GM19397 (cell line): ENCODE measurements around the gene SF3A1.

Experiments
- ATAC-seq: cut with Tn5 transposase; IDR thresholded peaks from one replicate; pipeline ENCODE4 v1.9.1; 2021; ENCODE audit warnings: mild to moderate bottlenecking, moderate library complexity; ENCODE audit not compliant: unreplicated experiment

SF3A1 gene

DNA sequence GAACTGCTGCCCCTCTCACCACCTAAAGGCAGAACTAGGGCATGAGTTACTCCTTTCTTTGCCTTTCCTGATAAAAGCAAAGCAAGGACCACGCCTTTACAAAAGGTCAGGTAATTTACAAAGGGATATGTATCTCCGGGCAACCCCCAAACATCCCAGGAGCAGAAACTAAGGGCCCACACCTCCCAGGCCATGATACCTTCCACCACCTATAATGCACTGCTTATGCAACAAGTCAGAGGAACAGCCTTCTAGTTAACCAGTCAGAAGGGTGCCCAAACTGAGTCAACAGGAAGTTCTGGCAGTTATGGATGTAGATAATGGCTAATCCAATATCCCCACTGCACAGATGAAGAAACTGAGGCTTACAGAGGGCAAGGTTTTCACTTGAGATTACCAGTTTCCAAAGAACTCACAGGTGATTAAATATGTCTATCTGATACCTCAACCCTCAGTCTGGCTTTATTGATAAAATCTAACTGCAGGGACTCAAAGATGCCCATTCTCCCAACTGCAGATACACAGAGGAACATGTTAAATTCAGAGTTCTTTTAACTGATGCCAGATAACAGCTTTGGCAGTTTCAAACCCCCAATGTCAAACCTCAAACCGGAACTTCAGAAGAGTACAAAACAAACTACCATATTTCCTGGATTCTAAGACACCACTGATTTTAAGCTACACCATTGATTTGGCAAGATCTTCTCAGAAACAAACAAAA is 50.6 kb downstream of the SF3A1 start:
- ATAC-seq, result no peak

DNA sequence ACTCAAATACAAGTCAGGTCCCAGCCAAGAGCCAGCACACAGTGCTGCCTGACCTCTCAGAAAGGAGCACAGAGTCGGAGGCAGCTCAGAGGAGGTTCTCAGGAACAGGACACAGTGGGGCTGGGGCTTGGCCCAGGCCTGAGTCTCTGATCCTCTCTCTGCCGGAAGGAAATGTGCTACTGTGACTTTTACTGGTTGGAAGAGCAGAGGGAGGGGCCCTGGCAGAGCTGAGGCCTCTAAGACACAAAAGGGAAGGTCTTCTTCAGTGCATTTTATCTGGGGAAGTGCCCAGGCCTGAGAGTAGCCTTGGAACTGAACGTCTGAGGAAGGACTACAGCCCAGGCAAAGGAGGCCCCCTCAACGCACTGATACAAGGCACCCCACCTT is 51.2 kb downstream of the SF3A1 start:
- ATAC-seq, result no peak

DNA sequence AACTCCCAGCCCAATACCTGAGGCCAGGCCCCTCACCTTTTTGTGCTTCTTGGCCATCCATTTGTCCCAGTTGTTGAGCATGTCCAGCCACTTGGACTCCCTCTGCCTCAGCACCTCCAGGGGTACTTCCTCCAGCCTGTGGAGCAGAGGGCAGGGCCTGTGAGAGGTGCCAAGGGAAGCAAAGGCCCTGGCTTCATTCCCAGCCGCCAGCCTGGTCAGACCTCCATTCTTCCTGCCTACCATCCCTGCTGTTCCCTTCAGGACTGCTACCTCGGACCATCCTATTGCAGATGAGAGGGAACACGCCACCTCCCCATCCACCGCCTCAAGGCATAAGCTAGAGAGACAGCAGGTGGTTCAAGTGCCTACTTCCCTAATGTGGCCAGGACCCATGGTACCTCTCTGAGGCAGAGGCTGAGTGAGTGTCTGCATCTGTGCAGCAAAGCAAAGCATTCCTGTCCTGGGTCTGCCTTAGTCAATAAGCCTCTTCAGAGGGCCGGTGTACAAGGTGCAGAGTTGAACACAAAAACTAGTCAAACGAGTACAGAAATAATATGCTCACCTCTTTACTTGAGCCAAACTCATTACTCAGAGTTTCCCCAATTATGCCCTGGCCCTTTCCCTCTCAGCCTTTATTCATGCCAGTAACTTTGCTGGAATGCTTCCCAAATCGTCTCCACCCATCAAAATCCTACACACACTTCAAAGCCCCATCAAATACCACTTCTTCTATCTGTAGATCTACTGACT is 52.0 kb downstream of the SF3A1 start:
- no peak for ATAC-seq

DNA sequence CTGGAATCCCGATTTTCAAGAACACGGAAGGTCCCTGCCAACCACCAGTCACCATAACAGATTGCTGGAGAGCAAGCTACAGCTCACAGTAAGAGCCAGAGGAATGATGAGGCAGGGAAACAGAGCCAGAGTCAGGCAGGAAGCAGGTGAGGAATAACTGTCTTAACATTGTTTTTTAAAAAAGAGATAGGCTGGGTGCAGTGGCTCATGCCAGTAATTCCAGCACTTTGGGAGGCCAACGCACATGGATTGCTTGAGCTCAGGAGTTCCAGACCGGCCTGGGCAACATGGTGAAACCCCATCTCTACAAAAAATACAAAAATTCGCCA is 53.9 kb downstream of the SF3A1 start:
- no peak for ATAC-seq

DNA sequence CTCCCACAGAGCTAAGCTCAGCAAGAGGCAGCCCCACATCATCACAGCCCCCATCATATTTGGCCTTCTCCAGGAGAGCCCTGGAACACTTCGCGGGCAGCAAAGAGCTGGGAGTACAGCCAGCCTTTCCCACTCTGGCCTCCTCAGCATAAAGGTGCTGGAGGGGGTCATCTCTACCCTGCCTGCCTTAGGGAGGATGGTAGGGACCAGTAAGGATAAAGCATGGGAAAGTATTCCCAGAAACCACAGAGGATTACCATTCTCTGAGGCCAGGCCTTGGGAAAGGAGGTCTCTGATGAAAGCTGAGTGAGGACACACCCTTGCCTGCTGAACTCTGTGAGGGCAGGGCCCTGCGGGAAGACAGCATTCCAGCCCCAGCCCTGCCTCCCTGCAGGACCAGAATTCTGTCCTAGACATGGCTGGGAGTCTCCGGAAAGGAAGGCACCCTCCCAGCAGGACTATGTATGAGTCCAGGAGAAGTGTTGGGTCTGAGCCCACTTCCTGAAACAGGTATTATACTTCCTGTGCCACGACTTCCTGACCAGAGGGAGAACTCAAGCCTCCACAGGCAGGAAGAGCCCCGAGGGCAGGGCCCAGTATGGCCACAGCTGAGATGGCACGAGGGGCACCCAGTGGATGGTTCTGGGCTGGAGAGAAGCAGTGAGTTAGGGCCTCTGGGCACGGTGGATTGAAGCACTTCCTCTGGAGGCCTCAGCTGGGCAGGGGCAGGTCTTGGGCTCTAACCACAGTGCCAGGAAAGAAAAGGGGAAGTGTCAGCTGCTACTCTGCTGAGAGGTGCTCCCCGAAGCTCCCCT is 54.5 kb downstream of the SF3A1 start:
- no peak for ATAC-seq

DNA sequence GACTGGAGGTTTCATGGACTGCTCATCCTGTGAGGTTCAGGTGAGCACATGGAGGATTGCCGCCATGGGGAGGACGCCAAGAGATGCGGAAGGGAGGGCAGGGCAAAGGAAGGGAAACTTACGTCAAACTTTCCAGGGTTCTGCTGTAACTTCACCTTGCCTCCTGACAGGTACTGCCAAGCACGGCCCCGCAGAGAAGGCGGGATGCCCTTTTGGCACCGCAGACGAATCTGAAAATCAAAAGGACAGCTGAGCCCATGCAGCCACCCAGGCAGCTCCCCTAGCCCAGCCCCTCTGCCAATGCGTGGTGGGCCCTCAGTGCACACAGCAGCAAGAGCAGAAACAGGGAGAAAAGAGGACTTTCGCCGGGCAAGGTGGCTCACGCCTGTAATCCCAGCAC is 57.4 kb downstream of the SF3A1 start:
- ATAC-seq, result no peak

DNA sequence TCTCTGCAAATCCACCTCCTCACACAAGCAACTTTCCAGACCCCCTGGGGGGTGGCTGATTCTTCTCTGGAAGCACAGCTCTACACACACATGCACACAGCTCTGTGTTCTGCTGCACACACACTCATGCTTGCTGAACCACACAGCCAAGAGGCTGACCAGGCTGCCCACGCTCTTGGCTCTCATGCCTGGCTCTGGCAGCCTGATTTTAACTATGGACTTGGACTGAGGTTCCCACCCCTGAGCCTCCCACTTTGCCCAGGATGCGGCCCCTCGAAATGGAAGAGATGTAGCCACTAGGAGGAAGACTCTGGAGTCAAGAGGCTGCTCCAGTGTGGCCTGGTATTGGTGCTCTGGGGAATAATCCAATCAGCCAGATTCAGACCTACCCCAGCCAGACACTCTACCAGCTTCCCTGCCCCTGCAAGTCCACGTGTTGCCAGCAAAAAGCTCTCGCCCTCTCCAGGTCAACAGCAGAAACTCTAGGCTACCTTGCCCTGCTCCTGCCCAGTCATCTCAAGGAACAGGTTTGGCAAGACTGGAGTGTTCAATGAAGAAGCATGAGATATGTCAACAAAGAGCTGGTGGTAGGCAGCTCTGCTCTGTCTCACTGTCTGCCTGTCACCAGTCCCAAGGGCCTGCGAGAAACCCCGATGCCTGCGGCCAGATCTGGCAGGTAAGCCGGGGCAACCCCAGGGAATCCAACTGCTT is 58.5 kb downstream of the SF3A1 start:
- ATAC-seq, result no peak

DNA sequence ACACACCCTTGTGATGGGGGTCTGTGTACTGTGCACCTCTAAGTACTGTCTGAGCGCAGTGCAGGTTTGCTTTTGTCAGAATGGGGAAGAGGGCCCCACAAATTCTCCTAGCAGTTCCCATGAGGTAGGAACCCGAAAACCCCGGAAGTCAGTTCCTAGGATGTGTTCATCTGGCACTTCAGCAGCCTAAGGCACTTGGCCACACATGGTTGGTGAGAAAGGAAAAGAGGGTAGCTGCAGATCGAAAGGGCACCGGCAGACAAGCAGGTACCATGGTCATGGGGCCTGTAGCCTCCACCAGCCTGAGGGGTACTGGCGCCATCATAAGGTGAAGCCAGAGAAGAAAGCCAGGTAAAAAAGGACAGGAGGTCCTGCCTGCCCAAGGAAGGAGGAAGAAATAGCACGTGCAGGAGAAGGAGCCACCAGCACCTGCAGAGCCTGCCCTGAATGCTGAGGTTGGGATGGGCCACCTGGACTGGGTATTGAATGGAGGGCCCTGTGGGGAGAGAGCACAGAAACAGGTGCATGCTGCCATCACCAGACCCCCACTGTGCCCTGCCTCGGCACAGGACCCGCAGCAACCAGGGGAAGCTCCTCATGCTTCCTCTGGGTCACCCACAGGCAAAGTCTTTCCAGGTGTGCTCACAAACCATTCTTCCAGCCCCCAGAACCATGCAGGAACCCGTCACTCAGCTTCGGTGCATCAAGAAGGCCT is 59.3 kb downstream of the SF3A1 start:
- ATAC-seq, result no peak

DNA sequence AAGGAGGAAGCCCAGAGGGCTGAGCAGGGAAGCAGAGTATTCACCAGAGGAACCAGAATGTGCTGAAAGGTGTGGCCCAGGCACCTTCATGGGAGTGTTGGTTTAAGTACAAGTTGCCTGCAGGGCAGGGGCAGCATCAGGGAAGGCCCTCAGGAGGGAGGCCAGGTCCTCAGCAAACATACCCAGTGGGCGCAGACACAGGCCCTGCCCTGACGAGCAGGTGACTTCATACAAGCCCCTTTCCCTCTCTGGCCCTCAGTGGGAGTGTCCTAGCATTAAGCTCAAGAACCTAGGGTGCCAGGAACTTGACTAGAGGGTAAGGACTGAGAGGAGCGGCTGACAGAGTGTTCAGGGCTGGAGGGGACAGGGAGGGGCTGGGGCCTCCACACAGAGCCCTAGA is 59.9 kb downstream of the SF3A1 start:
- ATAC-seq, result no peak

DNA sequence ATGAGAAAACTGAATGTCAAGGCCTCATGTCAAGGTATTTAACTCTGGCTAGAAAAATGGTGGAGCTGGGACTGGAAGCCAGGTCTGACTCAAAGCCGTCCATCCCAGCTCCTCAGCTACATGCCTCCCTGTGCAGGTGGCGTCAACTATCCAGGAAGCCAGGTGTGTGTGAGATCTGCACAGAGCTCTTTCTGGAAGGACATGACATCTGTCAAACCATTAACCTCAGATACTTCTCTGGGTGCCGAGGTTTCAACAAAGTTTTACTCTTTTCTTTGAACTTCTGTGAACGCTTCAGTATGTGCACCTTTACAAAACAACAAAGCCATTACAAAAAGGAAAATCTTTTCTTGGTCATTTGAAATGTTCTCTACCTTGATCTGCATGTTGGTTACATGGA is 60.4 kb downstream of the SF3A1 start:
- no peak for ATAC-seq

DNA sequence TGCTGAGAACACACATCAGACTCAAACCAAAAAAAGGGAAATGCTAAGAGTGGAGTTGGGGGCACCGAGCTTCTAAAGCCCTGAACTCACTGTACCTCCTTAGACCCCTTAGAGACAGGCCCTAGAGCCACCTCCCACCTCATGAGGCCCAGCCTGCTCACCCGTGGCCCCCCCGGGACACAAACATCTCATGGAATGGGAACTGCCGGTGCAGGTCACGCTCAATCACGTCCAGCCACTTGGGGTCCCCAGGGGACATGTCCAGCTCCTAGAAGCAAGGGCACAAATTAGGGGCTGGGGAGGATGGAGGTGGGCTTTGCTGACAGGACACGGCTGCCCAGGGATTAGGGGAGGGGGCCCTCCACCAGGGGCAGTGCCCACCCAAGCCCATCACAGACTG is 61.1 kb downstream of the SF3A1 start:
- no peak for ATAC-seq

DNA sequence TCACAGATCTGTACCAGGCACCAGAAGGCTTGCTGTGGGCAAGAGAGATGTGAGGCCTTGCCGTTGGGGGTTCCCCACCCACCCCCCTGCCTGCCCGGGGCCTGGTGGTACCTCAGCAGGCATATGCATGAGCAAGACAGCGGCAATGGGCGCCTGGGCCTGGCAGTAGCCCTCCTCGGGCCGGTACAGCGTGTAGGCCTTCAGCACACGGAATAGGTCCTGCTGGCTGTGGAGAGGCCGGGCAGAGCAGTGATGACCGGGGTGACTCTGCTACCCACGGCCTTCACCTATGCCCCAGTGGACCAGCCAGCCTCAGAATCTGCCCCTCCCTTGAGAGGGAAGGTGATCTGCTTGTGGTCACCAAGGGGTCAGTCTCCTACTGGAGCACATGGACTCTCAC is 61.9 kb downstream of the SF3A1 start:
- ATAC-seq, result no peak

DNA sequence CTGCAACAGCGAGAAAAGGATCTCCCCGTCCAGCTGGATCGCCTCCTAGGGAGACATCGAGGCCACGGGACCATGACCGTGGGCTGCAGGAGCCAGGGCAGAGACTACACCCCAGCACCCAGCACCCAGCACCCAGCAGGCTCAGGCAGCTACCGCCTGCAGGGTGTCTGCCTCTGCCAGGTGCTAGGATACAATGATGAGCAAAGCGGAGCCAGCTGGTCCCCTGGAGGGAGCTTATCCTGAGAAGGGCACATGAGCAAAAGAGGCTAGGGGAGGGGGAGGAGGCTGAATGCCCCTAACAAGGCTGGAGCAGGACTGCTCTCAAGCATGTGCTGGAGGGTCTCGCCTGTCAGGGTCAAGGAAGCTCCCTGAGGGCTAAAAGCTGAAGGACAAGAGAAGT is 62.6 kb downstream of the SF3A1 start:
- ATAC-seq, result no peak

DNA sequence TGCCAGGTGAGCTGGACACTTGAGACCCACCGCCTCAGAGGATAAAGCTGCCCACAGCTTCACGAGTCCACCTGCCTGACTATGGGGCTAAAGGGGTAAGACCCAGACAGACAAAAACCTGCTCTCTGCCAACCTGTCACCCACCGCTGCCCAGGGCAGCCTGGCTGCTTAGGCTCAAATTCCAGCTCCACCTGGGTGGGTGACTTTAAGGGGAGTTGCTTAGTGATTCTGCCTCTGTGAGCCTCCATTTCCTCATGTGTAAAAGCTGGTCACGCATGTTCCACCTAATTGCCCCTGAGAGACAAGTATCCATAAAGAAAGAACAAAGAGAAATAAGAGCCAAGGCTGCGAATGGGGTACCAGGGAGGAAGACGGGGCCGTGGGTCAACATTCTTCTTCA is 63.7 kb downstream of the SF3A1 start:
- no peak for ATAC-seq

DNA sequence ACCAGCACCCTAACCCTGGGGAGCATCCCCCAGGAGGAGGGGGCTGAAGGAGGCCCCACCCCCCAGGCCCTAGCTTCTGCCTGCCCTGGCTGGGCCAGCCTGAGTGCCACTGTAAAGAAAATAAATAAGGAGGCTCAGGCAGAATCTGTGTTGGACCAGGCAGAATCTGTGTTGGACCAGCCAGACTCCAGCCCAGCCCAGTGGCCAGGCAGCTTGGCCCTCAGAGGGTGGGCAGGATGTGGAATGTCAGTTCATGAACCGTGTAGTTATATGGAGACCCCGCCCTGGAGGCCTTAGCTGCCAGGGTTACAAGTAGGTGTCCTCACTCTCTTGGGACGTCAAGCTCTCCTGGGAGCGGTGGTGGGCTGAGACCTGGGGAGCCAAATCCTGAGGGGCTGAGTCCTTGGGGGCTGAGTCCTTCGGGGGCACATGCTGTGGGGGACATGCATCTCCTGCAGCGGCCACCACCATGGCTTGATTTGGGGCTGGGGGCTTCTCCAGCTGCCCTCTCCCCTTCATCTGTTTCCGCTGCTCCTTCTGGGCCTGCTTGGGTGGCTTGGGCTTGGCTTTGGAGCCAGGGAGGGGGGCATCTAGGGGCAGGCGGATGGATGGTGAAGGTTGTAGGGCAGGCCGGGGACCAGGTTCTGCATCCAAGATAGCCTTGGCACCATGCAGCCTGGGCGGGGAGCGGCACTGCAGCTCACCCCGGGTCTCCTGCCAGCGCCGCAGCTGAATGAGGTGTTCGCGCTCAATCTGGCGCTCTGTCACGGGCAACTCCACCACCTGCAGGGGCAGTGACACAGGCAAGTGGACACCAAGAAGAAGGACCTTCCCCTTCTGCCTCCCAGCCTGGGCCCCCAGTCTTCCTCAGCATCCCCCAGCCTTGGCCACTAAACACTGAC is 64.4 kb downstream of the SF3A1 start:
- no peak for ATAC-seq

DNA sequence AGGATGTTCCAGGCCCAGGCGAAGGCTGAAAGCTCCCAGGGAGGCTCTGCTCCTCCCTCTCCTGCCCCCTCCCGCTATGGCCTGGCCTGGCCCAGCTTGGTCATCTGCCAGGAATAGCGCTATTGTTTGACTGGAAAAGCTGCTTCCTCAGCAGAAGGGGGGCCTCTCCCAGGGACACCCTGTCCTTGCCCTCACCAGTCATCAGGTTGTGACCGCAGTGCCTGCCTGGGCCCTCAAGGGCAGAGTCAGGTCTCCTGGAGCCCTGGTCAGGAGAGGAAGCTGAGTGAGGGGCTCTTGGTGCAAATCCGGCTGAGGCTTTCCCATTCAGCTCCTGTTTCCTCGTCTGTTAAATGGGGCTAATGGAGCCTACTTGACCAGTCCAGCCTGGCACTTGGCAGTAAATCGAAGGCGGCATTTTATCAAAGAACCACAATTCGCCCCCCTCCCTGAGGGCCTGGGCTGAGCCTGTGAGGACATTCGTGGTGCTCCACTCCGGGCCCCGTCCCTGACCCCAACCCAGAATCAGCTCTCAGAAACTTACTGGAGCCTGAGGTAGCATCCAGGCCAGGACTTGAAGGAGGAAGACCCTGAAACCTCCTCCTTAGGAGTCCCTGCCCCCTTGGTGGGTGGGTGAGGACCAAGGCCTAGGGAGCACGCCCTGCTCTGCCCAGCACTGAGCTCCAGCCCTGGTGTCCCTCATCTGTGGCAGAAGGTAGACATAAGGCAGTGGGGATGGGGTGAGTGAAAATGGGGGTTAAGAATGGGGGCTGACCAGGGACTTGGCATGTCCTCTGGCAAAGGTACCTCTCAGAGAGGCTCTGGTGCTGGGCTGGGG is 65.4 kb downstream of the SF3A1 start:
- no peak for ATAC-seq

DNA sequence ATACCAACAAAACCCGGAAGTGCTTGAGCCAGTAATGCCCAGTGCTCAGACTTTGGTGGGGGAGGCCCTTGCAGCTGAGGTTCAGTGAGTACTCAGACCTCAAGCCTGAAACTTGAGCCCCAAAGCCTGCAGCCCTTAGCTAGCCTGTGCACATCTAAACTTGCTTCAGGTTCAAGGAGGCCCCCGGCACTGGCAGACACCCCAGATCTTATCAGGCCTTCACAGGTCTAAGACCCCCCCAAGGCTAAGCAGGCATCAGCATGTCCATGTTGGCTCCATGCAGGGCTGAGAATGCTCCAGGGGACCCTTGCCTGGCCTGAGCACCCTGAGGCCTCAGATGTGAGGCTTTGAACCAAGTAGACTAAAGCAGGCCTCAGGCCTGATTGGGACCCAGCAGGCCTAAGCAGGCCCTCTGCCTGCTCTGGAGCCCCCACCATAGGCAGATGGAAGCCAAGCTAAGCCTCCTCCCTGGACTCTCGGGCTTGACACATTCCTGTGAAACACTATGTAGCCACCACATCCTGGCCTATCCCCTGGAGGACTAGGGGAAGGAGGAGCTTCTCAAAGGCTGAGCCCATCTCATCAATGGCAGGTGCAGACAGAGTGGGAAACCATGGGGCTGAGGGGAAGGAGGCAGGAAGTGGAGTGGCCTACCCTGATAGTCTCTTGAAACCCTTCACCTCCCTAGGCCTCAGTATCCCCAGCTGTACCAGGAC is 66.2 kb downstream of the SF3A1 start:
- no peak for ATAC-seq

DNA sequence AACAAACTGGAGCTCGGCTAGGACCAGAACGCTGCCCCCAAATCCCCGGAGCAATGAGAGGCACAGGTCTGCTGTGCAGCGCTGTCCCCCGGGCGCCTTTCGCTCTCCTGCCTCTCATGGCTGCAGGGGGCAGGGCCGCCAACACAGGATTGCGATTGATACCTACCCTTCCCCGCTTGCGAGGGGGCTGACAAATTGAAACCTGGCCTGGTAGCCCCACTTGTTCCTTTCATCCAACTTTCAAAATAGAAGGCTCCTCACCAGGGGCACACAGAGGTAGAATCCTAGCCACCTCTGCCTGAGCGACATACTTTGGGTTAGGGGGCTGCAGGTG is 66.7 kb downstream of the SF3A1 start:
- ATAC-seq, result peak; percentile 16
